Panc1 (cell line): ENCODE measurements around the gene RFX8. TPM values are rescaled to one million over a fixed set of nuclear protein-coding genes. Genes with fewer than 3 reads are reported as not detected.

Experiments
- ATAC-seq: fragments of 200-7000 bp; cut with Tn5 transposase; 2 replicates; pipeline ENCODE4 v1.9.1; 2020; ENCODE audit warnings: mild to moderate bottlenecking, moderate library complexity
- BruUV-seq: library from RNA; stranded (reverse); fragments of 400-500 nt; replicated peaks from 2 replicates; lab custom pipeline; 2021; lab: Mats Ljungman, UMichigan
- CTCF ChIA-PET: fragments of 300-600 bp; sonication (Branson Sonifier 250); formaldehyde crosslinking; loops from one replicate; lab custom pipeline; 2022; ENCODE audit warnings: antibody characterized with exemption; lab: Charles Lee
- POLR2A ChIA-PET: fragments of 300-600 bp; sonication (Branson Sonifier 250); formaldehyde crosslinking; loops from one replicate; lab custom pipeline; 2022; ENCODE audit warnings: antibody characterized with exemption; lab: Charles Lee
- DNase-seq: peaks from one replicate; pipeline ENCODE4 v3.0.0-alpha.2; 2010; ENCODE audit warnings: low read depth, low spot score
- H3K27ac ChIP-seq: 2 replicates; pipeline ENCODE4 v1.5.1; 2011; ENCODE audit warnings: mild to moderate bottlenecking, low read length, inconsistent platforms
- H3K27me3 ChIP-seq: fragments of 200-500 bp; sonication (Bioruptor generic); 2 replicates; pipeline ENCODE4 v1.6.0; 2014; ENCODE audit warnings: low read length, inconsistent platforms; ENCODE audit not compliant: control insufficient read depth, insufficient read depth
- H3K36me3 ChIP-seq: fragments of 200-500 bp; sonication (Bioruptor generic); 2 replicates; pipeline ENCODE4 v1.5.1; 2014; ENCODE audit warnings: inconsistent platforms, mild to moderate bottlenecking, low read length, moderate library complexity; ENCODE audit not compliant: control insufficient read depth, insufficient read depth
- H3K4me1 ChIP-seq: 2 replicates; pipeline ENCODE4 v1.5.1; 2011; ENCODE audit warnings: inconsistent platforms, mild to moderate bottlenecking, low read length, moderate library complexity; ENCODE audit not compliant: control insufficient read depth, insufficient read depth
- H3K4me3 ChIP-seq, 2 experiments: 2 replicates each; pipeline ENCODE4 v1.5.1; 2011 to 2012; ENCODE audit warnings: low read depth in 2 of 2, low read length in 2 of 2, mild to moderate bottlenecking in 2 of 2, inconsistent platforms in 1 of 2, moderate library complexity in 1 of 2
- H3K9me3 ChIP-seq: fragments of 200-500 bp; sonication (Bioruptor generic); 2 replicates; pipeline ENCODE4 v1.5.1; 2014; ENCODE audit warnings: low read depth, mild to moderate bottlenecking, inconsistent platforms, low read length, moderate library complexity; ENCODE audit not compliant: control insufficient read depth, insufficient read depth
- CTCF ChIP-seq: fragments of 450-650 bp; IDR thresholded peaks from 2 replicates; pipeline ENCODE4 v1.5.1; 2017; ENCODE audit warnings: mild to moderate bottlenecking
- POLR2AphosphoS5 ChIP-seq: IDR thresholded peaks from 2 replicates; pipeline ENCODE4 v1.6.1; 2012; ENCODE audit warnings: mild to moderate bottlenecking, low read depth, low read length, moderate library complexity
- REST ChIP-seq, 2 experiments: IDR thresholded peaks; 2 replicates each; pipeline ENCODE4 v1.6.1; 2011 to 2012; ENCODE audit warnings: low read depth in 2 of 2, control low read depth in 1 of 2, low read length in 1 of 2, mild to moderate bottlenecking in 1 of 2, moderate library complexity in 1 of 2; ENCODE audit not compliant: insufficient read depth in 1 of 2
- SIN3A ChIP-seq: IDR thresholded peaks from 2 replicates; pipeline ENCODE4 v1.6.1; 2012; ENCODE audit warnings: low read depth, mild to moderate bottlenecking, low read length, moderate library complexity, borderline replicate concordance; ENCODE audit not compliant: insufficient read depth
- TCF7L2 ChIP-seq: IDR thresholded peaks from 2 replicates; pipeline ENCODE4 v1.6.1; 2011; ENCODE audit warnings: mild to moderate bottlenecking, low read depth, low read length, inconsistent platforms
- in situ Hi-C: cut with HindIII; loops from 2 replicates; pipeline ENCODE4 v1.10.0; 2016; ENCODE audit warnings: low sequenced_read_pairs, low pct_unique_long_range_greater_than_20kb
- intact Hi-C: fragments of 100-400 bp; cut with micrococcal nuclease; formaldehyde crosslinking; loops from one replicate; pipeline ENCODE4 v1.10.0; 2022; ENCODE audit not compliant: unreplicated experiment
- total RNA-seq: library from RNA; stranded (reverse); gene quantifications from one replicate; pipeline ENCODE4 v1.2.1, GENCODE V29; 2021; ENCODE audit not compliant: unreplicated experiment

The RFX8 gene
- total RNA-seq, 1 experiment from 2014 or later: not detected

GRCh38 chr2:101512993-101513392, 38.1 kb upstream of the RFX8 start:
- H3K9me3 ChIP-seq: peaks cover 6% of the 10 kb centered on the region; the same call in 1 of the 2 replicates
- H3K27ac ChIP-seq: no peak overlapping the region
- H3K4me1 ChIP-seq: no peaks in the 10 kb centered on the region
- H3K36me3 ChIP-seq: no peaks in the 10 kb centered on the region
- no peak overlapping the region for H3K4me3 ChIP-seq
- no peak for TF ChIP-seq CTCF
- no peak for TF ChIP-seq REST (IDR thresholded peaks at IDR 0.05; ENCODE audit: insufficient read depth in 1 of 2, low read depth in 2 of 2, low read length in 1 of 2)
- TF ChIP-seq POLR2AphosphoS5: no peak
- in situ Hi-C loops (no loop called here), intact Hi-C loops (loop anchor here (10.0 kb wide), 1 partner anchor 322 kb away; no protein-coding TSS in a partner anchor)
- DNase-seq: no peak
- ATAC-seq: no peak
- no TSS peak for BruUV-seq
- ChIA-PET CTCF (no interaction called here), POLR2A (no interaction called here)
- no peaks in the 10 kb centered on the region for H3K27me3 ChIP-seq

DNA sequence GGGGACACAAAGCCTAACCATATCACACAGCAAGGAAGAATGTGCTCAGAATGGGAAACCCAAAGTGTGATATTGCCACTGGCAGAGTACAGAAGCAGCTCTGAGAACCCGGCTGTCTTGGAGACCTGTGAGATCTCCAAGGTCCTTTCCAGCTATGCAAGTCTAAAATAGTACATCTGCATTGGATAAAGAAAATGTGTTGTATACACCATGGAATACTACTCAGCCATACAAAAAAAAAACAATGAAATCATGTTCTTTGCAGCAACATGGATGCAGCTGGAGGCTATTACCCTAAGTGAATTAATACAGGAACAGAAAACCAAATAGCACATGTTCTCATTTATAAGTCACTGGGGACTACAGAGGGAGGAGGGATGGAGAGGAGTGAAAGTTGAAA, 36.5 kb upstream of the RFX8 start:
- H3K27me3 ChIP-seq: no peaks in the 10 kb centered on the region
- CTCF ChIA-PET: no interaction called here
- no peak for ATAC-seq
- H3K4me1 ChIP-seq: no peaks in the 10 kb centered on the region
- no peak overlapping the region for H3K4me3 ChIP-seq
- DNase-seq: no peak
- TF ChIP-seq TCF7L2: no peak
- no peak for TF ChIP-seq POLR2AphosphoS5
- no peak for TF ChIP-seq REST (IDR thresholded peaks at IDR 0.05; ENCODE audit: insufficient read depth in 1 of 2, low read depth in 2 of 2, low read length in 1 of 2)
- TF ChIP-seq CTCF: no peak
- no peak for TF ChIP-seq SIN3A
- no peak overlapping the region for H3K27ac ChIP-seq
- no TSS peak for BruUV-seq
- POLR2A ChIA-PET: no interaction called here
- intact Hi-C loops: loop anchor here (10.0 kb wide), 1 partner anchor 323 kb away; no protein-coding TSS in a partner anchor
- peaks cover 3% of the 10 kb centered on the region; the same call in 1 of the 2 replicates for H3K9me3 ChIP-seq
- in situ Hi-C loops: no loop called here
- no peaks in the 10 kb centered on the region for H3K36me3 ChIP-seq
